HEK293 (cell line): Measurements from ENCODE around the gene ODR4.

Experiments used
- CTCF ChIA-PET: fragments of 350-600 bp; formaldehyde crosslinking; extraction: SDS; loops from one replicate; lab custom pipeline; 2021; ENCODE audit warnings: antibody characterized with exemption; lab: Yijun Ruan, JAX
- POLR2A ChIA-PET: fragments of 300-600 bp; formaldehyde crosslinking; extraction: SDS; loops from one replicate; lab custom pipeline; 2020; ENCODE audit warnings: antibody characterized with exemption, inconsistent platforms; lab: Yijun Ruan, JAX
- H3K27ac ChIP-seq: fragments of 200-500 bp; sonication (Bioruptor generic); 2 replicates; pipeline ENCODE4 v1.5.1; 2014; ENCODE audit warnings: low read depth, low read length, control low read depth, inconsistent platforms; ENCODE audit errors: extremely low read depth
- H3K36me3 ChIP-seq, 2 experiments: fragments of 200-500 bp in 1 of 2; sonication (Bioruptor generic) in 1 of 2; 1 replicate in 1 of 2; 2 replicates in 1 of 2; pipeline ENCODE4 v1.5.1; 2014 to 2017; ENCODE audit warnings: inconsistent platforms in 2 of 2, low read length in 2 of 2; ENCODE audit not compliant: control insufficient read depth in 2 of 2, insufficient read depth in 1 of 2
- H3K4me1 ChIP-seq: fragments of 200-500 bp; sonication (Bioruptor generic); 2 replicates; pipeline ENCODE4 v1.5.1; 2014; ENCODE audit warnings: mild to moderate bottlenecking, low read length, inconsistent platforms; ENCODE audit not compliant: control insufficient read depth, insufficient read depth
- H3K4me3 ChIP-seq: 2 replicates; pipeline ENCODE4 v1.5.1; 2011; ENCODE audit warnings: low read depth, mild to moderate bottlenecking, control low read depth, low read length, moderate library complexity
- H3K9me3 ChIP-seq: fragments of 200-500 bp; sonication (Bioruptor generic); 2 replicates; pipeline ENCODE4 v1.5.1; 2014; ENCODE audit warnings: low read depth, low read length, inconsistent platforms; ENCODE audit not compliant: control insufficient read depth, insufficient read depth
- BCL11B ChIP-seq: fragments of 450-650 bp; formaldehyde crosslinking; IDR thresholded peaks from 2 replicates; pipeline ENCODE4 v1.5.1; 2016; ENCODE audit warnings: low read depth, missing biosample characterization, missing genetic modification characterization
- KLF8 ChIP-seq: fragments of 450-650 bp; formaldehyde crosslinking; IDR thresholded peaks from 2 replicates; pipeline ENCODE4 v1.5.1; 2016; ENCODE audit warnings: missing biosample characterization, missing genetic modification characterization
- PRDM1 ChIP-seq: fragments of 450-650 bp; formaldehyde crosslinking; IDR thresholded peaks from 2 replicates; pipeline ENCODE4; 2016; ENCODE audit warnings: missing biosample characterization, missing genetic modification characterization
- WT1 ChIP-seq: fragments of 450-650 bp; formaldehyde crosslinking; IDR thresholded peaks from 2 replicates; pipeline ENCODE4 v1.5.1; 2016; ENCODE audit warnings: missing biosample characterization, missing genetic modification characterization
- ZBTB1 ChIP-seq: fragments of 450-650 bp; formaldehyde crosslinking; IDR thresholded peaks from 2 replicates; pipeline ENCODE4 v1.5.1; 2016; ENCODE audit warnings: missing biosample characterization, missing genetic modification characterization
- ZBTB20 ChIP-seq: fragments of 450-650 bp; formaldehyde crosslinking; IDR thresholded peaks from 2 replicates; pipeline ENCODE4 v1.5.1; 2016; ENCODE audit warnings: missing biosample characterization, missing genetic modification characterization
- ZBTB7A ChIP-seq: fragments of 450-650 bp; formaldehyde crosslinking; IDR thresholded peaks from 2 replicates; pipeline ENCODE4 v1.5.1; 2016; ENCODE audit warnings: low read depth, missing biosample characterization, missing genetic modification characterization
- ZFP37 ChIP-seq: fragments of 450-650 bp; formaldehyde crosslinking; IDR thresholded peaks from 2 replicates; pipeline ENCODE4 v1.5.1; 2016; ENCODE audit warnings: missing biosample characterization, missing genetic modification characterization
- ZNF146 ChIP-seq: fragments of 450-650 bp; formaldehyde crosslinking; IDR thresholded peaks from 2 replicates; pipeline ENCODE4 v1.5.1; 2016; ENCODE audit warnings: missing biosample characterization, missing genetic modification characterization
- ZNF157 ChIP-seq: fragments of 450-650 bp; formaldehyde crosslinking; IDR thresholded peaks from 2 replicates; pipeline ENCODE4 v1.5.1; 2016; ENCODE audit warnings: missing biosample characterization, missing genetic modification characterization
- ZNF169 ChIP-seq: fragments of 450-650 bp; formaldehyde crosslinking; IDR thresholded peaks from 2 replicates; pipeline ENCODE4 v1.5.1; 2016; ENCODE audit warnings: missing biosample characterization, missing genetic modification characterization
- ZNF274 ChIP-seq, 2 experiments: fragments of 200-500 bp in 1 of 2; fragments of 450-650 bp in 1 of 2; sonication (Bioruptor generic) in 1 of 2; formaldehyde crosslinking in 1 of 2; IDR thresholded peaks; 2 replicates each; pipeline versions ENCODE4 v1.5.1 to v1.6.1; 2014 to 2016; ENCODE audit warnings: borderline replicate concordance in 1 of 2, inconsistent platforms in 1 of 2, low read length in 1 of 2, missing biosample characterization in 1 of 2, missing genetic modification characterization in 1 of 2
- ZNF280D ChIP-seq: fragments of 450-650 bp; formaldehyde crosslinking; IDR thresholded peaks from 2 replicates; pipeline ENCODE4 v1.5.1; 2016; ENCODE audit warnings: missing biosample characterization, missing genetic modification characterization
- ZNF311 ChIP-seq: fragments of 450-650 bp; formaldehyde crosslinking; IDR thresholded peaks from 2 replicates; pipeline ENCODE4 v1.5.1; 2017; ENCODE audit warnings: missing biosample characterization, missing genetic modification characterization, borderline replicate concordance
- ZNF354C ChIP-seq: fragments of 450-650 bp; formaldehyde crosslinking; IDR thresholded peaks from 2 replicates; pipeline ENCODE4 v1.5.1; 2016; ENCODE audit warnings: missing biosample characterization, missing genetic modification characterization, low read depth, borderline replicate concordance
- ZNF423 ChIP-seq: fragments of 450-650 bp; formaldehyde crosslinking; IDR thresholded peaks from 2 replicates; pipeline ENCODE4 v1.5.1; 2016; ENCODE audit warnings: missing biosample characterization, missing genetic modification characterization
- ZNF501 ChIP-seq: fragments of 450-650 bp; formaldehyde crosslinking; IDR thresholded peaks from 2 replicates; pipeline ENCODE4 v1.5.1; 2016; ENCODE audit warnings: missing biosample characterization, missing genetic modification characterization
- ZNF548 ChIP-seq: fragments of 450-650 bp; formaldehyde crosslinking; IDR thresholded peaks from 2 replicates; pipeline ENCODE4 v1.5.1; 2016; ENCODE audit warnings: missing biosample characterization, missing genetic modification characterization
- ZNF585B ChIP-seq: fragments of 450-650 bp; formaldehyde crosslinking; IDR thresholded peaks from 2 replicates; pipeline ENCODE4 v1.5.1; 2016; ENCODE audit warnings: missing biosample characterization, missing genetic modification characterization
- ZNF621 ChIP-seq: fragments of 450-650 bp; formaldehyde crosslinking; IDR thresholded peaks from 2 replicates; pipeline ENCODE4 v1.5.1; 2017; ENCODE audit warnings: missing biosample characterization, missing genetic modification characterization
- ZNF629 ChIP-seq: fragments of 450-650 bp; formaldehyde crosslinking; IDR thresholded peaks from 2 replicates; pipeline ENCODE4 v1.5.1; 2017; ENCODE audit warnings: missing biosample characterization, missing genetic modification characterization
- ZNF670 ChIP-seq: fragments of 450-650 bp; formaldehyde crosslinking; IDR thresholded peaks from 2 replicates; pipeline ENCODE4 v1.5.1; 2016; ENCODE audit warnings: missing biosample characterization, missing genetic modification characterization, low read depth
- ZNF785 ChIP-seq: fragments of 450-650 bp; formaldehyde crosslinking; IDR thresholded peaks from 2 replicates; pipeline ENCODE4 v1.5.1; 2016; ENCODE audit warnings: missing biosample characterization, missing genetic modification characterization
- ZNF843 ChIP-seq: fragments of 450-650 bp; formaldehyde crosslinking; IDR thresholded peaks from 2 replicates; pipeline ENCODE4 v1.5.1; 2016; ENCODE audit warnings: missing biosample characterization, missing genetic modification characterization
- ZSCAN18 ChIP-seq: fragments of 450-650 bp; formaldehyde crosslinking; IDR thresholded peaks from 2 replicates; pipeline ENCODE4 v1.5.1; 2016; ENCODE audit warnings: missing biosample characterization, missing genetic modification characterization
- ZSCAN23 ChIP-seq: fragments of 450-650 bp; formaldehyde crosslinking; IDR thresholded peaks from 2 replicates; pipeline ENCODE4 v1.5.1; 2016; ENCODE audit warnings: missing biosample characterization, missing genetic modification characterization
- ZSCAN30 ChIP-seq: fragments of 450-650 bp; IDR thresholded peaks from 2 replicates; pipeline ENCODE4 v1.5.1; 2018; ENCODE audit warnings: missing biosample characterization, mild to moderate bottlenecking, missing genetic modification characterization, moderate library complexity
- TF ChIP-seq, protein P1 (sequence below): fragments of 450-650 bp; formaldehyde crosslinking; IDR thresholded peaks from 2 replicates; pipeline ENCODE4 v1.5.1; 2016; ENCODE audit warnings: missing biosample characterization, missing genetic modification characterization

ODR4 gene

GRCh38 chr1:186442651-186443375, 67.2 kb downstream of the ODR4 start:
- Histone ChIP-seq H3K4me1 (no peaks in the 10 kb centered on the region), H3K36me3 (no peaks in the 10 kb centered on the region), H3K9me3 (no peaks in the 10 kb centered on the region), H3K4me3 (no peak overlapping the region), H3K27ac (no peak overlapping the region)
- TF ChIP-seq PRDM1 (tag by site-specific recombination) (peak; percentile 38; the same call in 1 of the 2 replicates), ZNF423 (no peak), ZNF629 (tag by site-specific recombination) (0 out of 2 replicates have a peak, but pooled peaks have one; percentile 11)
- POLR2A ChIA-PET: no interaction called here
- CTCF ChIA-PET: no interaction called here

GRCh38 chr1:186443638-186444037, 68.0 kb downstream of the ODR4 start:
- ChIA-PET CTCF (interaction anchor here (1.2 kb wide), 1 partner anchor 37 kb away, joined by 3 read pairs; no protein-coding TSS in a partner anchor), POLR2A (no interaction called here)
- Histone ChIP-seq H3K36me3 (no peaks in the 10 kb centered on the region), H3K27ac (no peak overlapping the region), H3K4me1 (no peaks in the 10 kb centered on the region), H3K4me3 (no peak overlapping the region), H3K9me3 (no peaks in the 10 kb centered on the region)
- no peak for TF ChIP-seq ZNF548 (tag by site-specific recombination)
- TF ChIP-seq ZSCAN30 (tag by site-specific recombination): no peak
- TF ChIP-seq ZFP37 (tag by site-specific recombination): no peak
- no peak for TF ChIP-seq ZNF621 (tag by site-specific recombination)
- no peak for TF ChIP-seq ZBTB7A
- TF ChIP-seq, protein P1, sequence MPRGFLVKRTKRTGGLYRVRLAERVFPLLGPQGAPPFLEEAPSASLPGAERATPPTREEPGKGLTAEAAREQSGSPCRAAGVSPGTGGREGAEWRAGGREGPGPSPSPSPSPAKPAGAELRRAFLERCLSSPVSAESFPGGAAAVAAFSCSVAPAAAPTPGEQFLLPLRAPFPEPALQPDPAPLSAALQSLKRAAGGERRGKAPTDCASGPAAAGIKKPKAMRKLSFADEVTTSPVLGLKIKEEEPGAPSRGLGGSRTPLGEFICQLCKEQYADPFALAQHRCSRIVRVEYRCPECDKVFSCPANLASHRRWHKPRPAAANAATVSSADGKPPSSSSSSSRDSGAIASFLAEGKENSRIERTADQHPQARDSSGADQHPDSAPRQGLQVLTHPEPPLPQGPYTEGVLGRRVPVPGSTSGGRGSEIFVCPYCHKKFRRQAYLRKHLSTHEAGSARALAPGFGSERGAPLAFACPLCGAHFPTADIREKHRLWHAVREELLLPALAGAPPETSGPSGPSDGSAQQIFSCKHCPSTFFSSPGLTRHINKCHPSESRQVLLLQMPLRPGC (tag by site-specific recombination): no peak
- no peak for TF ChIP-seq ZNF843 (tag by site-specific recombination)
- TF ChIP-seq ZNF146 (tag by site-specific recombination): no peak
- no peak for TF ChIP-seq ZNF585B (tag by site-specific recombination)
- TF ChIP-seq ZSCAN23 (tag by site-specific recombination): no peak
- no peak for TF ChIP-seq ZNF670 (tag by site-specific recombination)
- TF ChIP-seq ZSCAN18: no peak

DNA sequence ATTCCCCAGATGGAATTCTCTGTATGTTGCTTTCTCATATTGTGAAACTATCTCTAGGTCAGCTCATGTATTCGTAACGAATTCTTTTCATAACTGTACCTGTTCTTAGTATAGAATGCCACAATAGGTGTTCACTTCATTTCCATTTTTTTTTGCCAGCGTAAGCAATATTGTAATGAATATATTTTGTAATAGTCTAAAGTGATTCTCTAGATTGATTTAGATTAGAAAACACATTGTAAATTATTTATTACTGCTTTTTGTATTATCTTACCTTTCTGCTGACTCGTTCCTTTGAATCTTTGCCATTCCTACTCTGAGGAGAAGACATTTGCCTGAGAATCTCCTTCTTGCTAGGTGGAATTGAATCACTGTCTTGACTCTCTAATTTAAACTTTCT, 70.5 kb downstream of the ODR4 start:
- Histone ChIP-seq H3K4me3 (no peak overlapping the region), H3K9me3 (no peaks in the 10 kb centered on the region), H3K4me1 (no peaks in the 10 kb centered on the region), H3K27ac (no peak overlapping the region), H3K36me3 (no peaks in the 10 kb centered on the region)
- POLR2A ChIA-PET: no interaction called here
- CTCF ChIA-PET: no interaction called here
- TF ChIP-seq ZNF785 (tag by site-specific recombination): no peak
- TF ChIP-seq ZNF157 (tag by site-specific recombination): no peak
- no peak for TF ChIP-seq KLF8 (tag by site-specific recombination)
- no peak for TF ChIP-seq ZNF501 (tag by site-specific recombination)
- TF ChIP-seq ZNF311 (tag by site-specific recombination): no peak
- TF ChIP-seq ZBTB20 (tag by site-specific recombination): no peak
- no peak for TF ChIP-seq ZNF280D
- TF ChIP-seq WT1 (tag by site-specific recombination): no peak
- TF ChIP-seq ZNF423: no peak
- TF ChIP-seq ZNF354C: no peak
- no peak for TF ChIP-seq ZBTB1
- TF ChIP-seq BCL11B (tag by site-specific recombination): no peak
- TF ChIP-seq ZNF169 (tag by site-specific recombination): no peak
- TF ChIP-seq ZNF274 (IDR thresholded peaks at IDR 0.05; ENCODE audit: low read length): no peak
- no peak for TF ChIP-seq ZNF274 (tag by site-specific recombination; IDR thresholded peaks at IDR 0.05; ENCODE audit: borderline replicate concordance)
